H9 (cell line): Measurements from ENCODE around the gene CAPN12. TPM values are rescaled to one million over a fixed set of nuclear protein-coding genes. Genes with fewer than 3 reads are reported as not detected.

Source experiments
- DNase-seq: peaks from one replicate; pipeline ENCODE4 v3.0.0-alpha.2; 2017
- H2AFZ ChIP-seq: one replicate; pipeline ENCODE4 v1.6.1; 2013; ENCODE audit warnings: mild to moderate bottlenecking, low read length, control low read depth, moderate library complexity
- H2AK5ac ChIP-seq: 2 replicates; pipeline ENCODE4 v1.6.1; 2013; ENCODE audit warnings: low read length, control low read depth, mixed read lengths; ENCODE audit not compliant: insufficient read length
- H2BK120ac ChIP-seq: one replicate; pipeline ENCODE4 v1.6.1; 2013; ENCODE audit warnings: low read depth, mild to moderate bottlenecking, low read length, control low read depth, inconsistent platforms; ENCODE audit not compliant: poor library complexity, severe bottlenecking
- H2BK12ac ChIP-seq: 2 replicates; pipeline ENCODE4 v1.6.1; 2013; ENCODE audit warnings: low read length, control low read depth, mixed read lengths, low read depth; ENCODE audit not compliant: insufficient read length
- H2BK15ac ChIP-seq: 2 replicates; pipeline ENCODE4 v1.6.1; 2013; ENCODE audit warnings: low read depth, low read length, control low read depth
- H2BK20ac ChIP-seq: one replicate; pipeline ENCODE4 v1.6.1; 2013; ENCODE audit warnings: low read depth, mild to moderate bottlenecking, low read length, control low read depth, inconsistent platforms; ENCODE audit not compliant: poor library complexity, severe bottlenecking
- H2BK5ac ChIP-seq: 2 replicates; pipeline ENCODE4 v1.6.1; 2013; ENCODE audit warnings: low read length, control low read depth, mixed read lengths; ENCODE audit not compliant: insufficient read length
- H3K14ac ChIP-seq: 2 replicates; pipeline ENCODE4 v1.6.1; 2013; ENCODE audit warnings: low read length, control low read depth; ENCODE audit not compliant: insufficient read depth
- H3K18ac ChIP-seq: 2 replicates; pipeline ENCODE4 v1.6.1; 2013; ENCODE audit warnings: low read depth, mild to moderate bottlenecking, mixed read lengths, low read length, control low read depth; ENCODE audit not compliant: insufficient read length
- H3K23ac ChIP-seq: 2 replicates; pipeline ENCODE4 v1.6.1; 2013; ENCODE audit warnings: low read length, control low read depth, mixed read lengths, low read depth; ENCODE audit not compliant: insufficient read length
- H3K23me2 ChIP-seq: 2 replicates; pipeline ENCODE4 v1.6.1; 2013; ENCODE audit warnings: low read depth, mild to moderate bottlenecking, mixed read lengths, low read length, control low read depth; ENCODE audit not compliant: insufficient read length, poor library complexity, severe bottlenecking
- H3K27ac ChIP-seq: 2 replicates; pipeline ENCODE4 v1.5.1; 2013; ENCODE audit warnings: low read length, control low read depth, mixed read lengths, low read depth; ENCODE audit not compliant: insufficient read length
- H3K27me3 ChIP-seq: 2 replicates; pipeline ENCODE4 v1.6.1; 2013; ENCODE audit warnings: low read length, control low read depth, inconsistent platforms; ENCODE audit not compliant: insufficient read depth
- H3K4ac ChIP-seq: 2 replicates; pipeline ENCODE4 v1.6.1; 2013; ENCODE audit warnings: low read depth, mild to moderate bottlenecking, control low read depth, inconsistent platforms, low read length, moderate library complexity
- H3K4me1 ChIP-seq: 2 replicates; pipeline ENCODE4 v1.6.1; 2013; ENCODE audit warnings: low read length, control low read depth, inconsistent platforms; ENCODE audit not compliant: insufficient read depth
- H3K4me2 ChIP-seq: 2 replicates; pipeline ENCODE4 v1.6.1; 2013; ENCODE audit warnings: low read length, control low read depth, mixed read lengths; ENCODE audit not compliant: insufficient read length, insufficient read depth
- H3K56ac ChIP-seq: 2 replicates; pipeline ENCODE4 v1.6.1; 2013; ENCODE audit warnings: low read depth, mild to moderate bottlenecking, mixed read lengths, low read length, control low read depth; ENCODE audit not compliant: insufficient read length
- H3K79me1 ChIP-seq: 2 replicates; pipeline ENCODE4 v1.6.1; 2013; ENCODE audit warnings: low read depth, mild to moderate bottlenecking, moderate library complexity, low read length, control low read depth, inconsistent platforms; ENCODE audit not compliant: insufficient read depth, poor library complexity, severe bottlenecking
- H3K79me2 ChIP-seq: 2 replicates; pipeline ENCODE4 v1.6.1; 2013; ENCODE audit warnings: low read length, control low read depth, inconsistent platforms; ENCODE audit not compliant: insufficient read depth
- H3K9ac ChIP-seq: 2 replicates; pipeline ENCODE4 v1.6.1; 2013; ENCODE audit warnings: low read length, control low read depth, mixed read lengths; ENCODE audit not compliant: insufficient read length; ENCODE audit errors: extremely low read depth
- H3K9me3 ChIP-seq: one replicate; pipeline ENCODE4 v1.6.1; 2013; ENCODE audit warnings: low read depth, low read length, inconsistent platforms; ENCODE audit not compliant: control insufficient read depth
- H3T11ph ChIP-seq: one replicate; pipeline ENCODE4 v1.6.1; 2013; ENCODE audit warnings: mild to moderate bottlenecking, low read length, control low read depth, inconsistent platforms
- H4K20me1 ChIP-seq: one replicate; pipeline ENCODE4 v1.6.1; 2013; ENCODE audit not compliant: control insufficient read depth, insufficient read length, insufficient read depth
- H4K5ac ChIP-seq: 2 replicates; pipeline ENCODE4 v1.6.1; 2013; ENCODE audit warnings: low read depth, mild to moderate bottlenecking, mixed read lengths, low read length, control low read depth; ENCODE audit not compliant: insufficient read length
- H4K8ac ChIP-seq: replicated peaks from 2 replicates; pipeline ENCODE4 v1.6.1; 2013; ENCODE audit warnings: low read length, control low read depth, mixed read lengths, low read depth; ENCODE audit not compliant: insufficient read length
- H4K91ac ChIP-seq: 2 replicates; pipeline ENCODE4 v1.6.1; 2013; ENCODE audit warnings: low read depth, mild to moderate bottlenecking, moderate library complexity, mixed read lengths, low read length, control low read depth; ENCODE audit not compliant: insufficient read length
- H3K27ac Mint-ChIP-seq, 3 experiments: 2 replicates in 2 of 3; 3 replicates in 1 of 3; pipeline ENCODE4 v1.8.0; 2020 to 2021; ENCODE audit warnings: mixed read lengths in 3 of 3, mild to moderate bottlenecking in 1 of 3, moderate library complexity in 1 of 3
- H3K27me3 Mint-ChIP-seq: 2 replicates; pipeline ENCODE4 v1.8.0; 2021; ENCODE audit warnings: low read depth, mild to moderate bottlenecking, moderate library complexity, mixed read lengths
- H3K36me3 Mint-ChIP-seq, 3 experiments: 2 replicates in 2 of 3; 3 replicates in 1 of 3; pipeline ENCODE4 v1.8.0; 2020 to 2021; ENCODE audit warnings: low read depth in 3 of 3, mixed read lengths in 3 of 3; ENCODE audit not compliant: insufficient read depth in 1 of 3
- H3K4me1 Mint-ChIP-seq, 2 experiments: 2 replicates each; pipeline ENCODE4 v1.8.0; 2020; ENCODE audit warnings: mixed read lengths in 2 of 2
- H3K4me3 Mint-ChIP-seq, 2 experiments: 2 replicates in 1 of 2; 3 replicates in 1 of 2; pipeline ENCODE4 v1.8.0; 2020 to 2021; ENCODE audit warnings: mild to moderate bottlenecking in 2 of 2, mixed read lengths in 2 of 2, moderate library complexity in 1 of 2
- H3K9me3 Mint-ChIP-seq, 2 experiments: 2 replicates in 1 of 2; 3 replicates in 1 of 2; pipeline ENCODE4 v1.8.0; 2020; ENCODE audit warnings: mild to moderate bottlenecking in 2 of 2, mixed read lengths in 2 of 2, moderate library complexity in 1 of 2
- CTCF ChIP-seq: fragments of 200-600 bp; sonication (generic); conservative IDR thresholded peaks from 3 replicates; pipeline ENCODE4 v1.8.0; 2021; ENCODE audit warnings: antibody characterized with exemption, mild to moderate bottlenecking
- WGBS: extraction: QIAGEN DNeasy Blood & Tissue Kit; methylation state at CpG from one replicate; pipeline ENCODE4 v1.1.7; 2013; ENCODE audit warnings: missing lambda C conversion rate, low lambda C conversion rate, mixed read lengths; ENCODE audit not compliant: insufficient read length; ENCODE audit errors: extremely low coverage; 5-methylcytosine and 5-hydroxymethylcytosine counted together
- total RNA-seq: library from RNA; stranded (reverse); gene quantifications from 2 replicates; pipeline ENCODE4 v1.2.1, GENCODE V29; 2021

The CAPN12 gene
- total RNA-seq, 1 experiment from 2014 or later = 10.5 TPM

GRCh38 chr19:38703509-38703908, 40.8 kb downstream of the CAPN12 start:
- H4K91ac ChIP-seq = no peak overlapping the region
- no peak overlapping the region for H3K18ac ChIP-seq
- Mint-ChIP-seq H3K4me1 (peaks cover 6% of the 10 kb centered on the region in 2 experiments), H3K9me3 (no peaks in the 10 kb centered on the region; a peak in 1 of 5 replicates), H3K27me3 (no peaks in the 10 kb centered on the region), H3K27ac (peak overlapping the region in 2 of 3 experiments; percentile 20 to 27; a peak in 1 of 7 replicates), H3K36me3 (peaks cover 34 to 79% (median 67%) of the 10 kb centered on the region in 3 experiments), H3K4me3 (no peak overlapping the region; a peak in 1 of 5 replicates)
- no peak overlapping the region for H3K56ac ChIP-seq
- H3K23me2 ChIP-seq = no peaks in the 10 kb centered on the region
- no peak overlapping the region for H3K4me2 ChIP-seq
- TF ChIP-seq CTCF = no peak
- H3T11ph ChIP-seq = no peak overlapping the region
- no peak overlapping the region for H3K14ac ChIP-seq
- no peak overlapping the region for H2BK120ac ChIP-seq
- no peak overlapping the region for H2AFZ ChIP-seq
- H3K27ac ChIP-seq = no peak overlapping the region
- no peak overlapping the region for H2BK15ac ChIP-seq
- H2BK20ac ChIP-seq = no peak overlapping the region
- no peak overlapping the region for H3K23ac ChIP-seq
- H3K27me3 ChIP-seq = no peaks in the 10 kb centered on the region
- H2BK5ac ChIP-seq = no peak overlapping the region
- no peaks in the 10 kb centered on the region for H3K9me3 ChIP-seq
- H2AK5ac ChIP-seq = no peak overlapping the region
- H4K20me1 ChIP-seq = no peaks in the 10 kb centered on the region
- no peak overlapping the region for H3K9ac ChIP-seq
- no peak overlapping the region for H2BK12ac ChIP-seq
- H4K5ac ChIP-seq = no peak overlapping the region
- H4K8ac ChIP-seq = no peak overlapping the region
- WGBS = no CpG with 5 or more reads among the region's 14 CpGs
- no peak overlapping the region for H3K4ac ChIP-seq
- no peaks in the 10 kb centered on the region for H3K4me1 ChIP-seq
- H3K79me1 ChIP-seq = no peaks in the 10 kb centered on the region
- DNase-seq = no peak
- H3K79me2 ChIP-seq = no peaks in the 10 kb centered on the region; the same call in 1 of the 2 replicates
